GM19238 (cell line): Measurements from ENCODE around the gene MRPL24.

Source experiments
- DNase-seq: peaks from one replicate; pipeline ENCODE4 v3.0.0; 2011; ENCODE audit warnings: low spot score; ENCODE audit not compliant: insufficient read length

MRPL24 gene

DNA sequence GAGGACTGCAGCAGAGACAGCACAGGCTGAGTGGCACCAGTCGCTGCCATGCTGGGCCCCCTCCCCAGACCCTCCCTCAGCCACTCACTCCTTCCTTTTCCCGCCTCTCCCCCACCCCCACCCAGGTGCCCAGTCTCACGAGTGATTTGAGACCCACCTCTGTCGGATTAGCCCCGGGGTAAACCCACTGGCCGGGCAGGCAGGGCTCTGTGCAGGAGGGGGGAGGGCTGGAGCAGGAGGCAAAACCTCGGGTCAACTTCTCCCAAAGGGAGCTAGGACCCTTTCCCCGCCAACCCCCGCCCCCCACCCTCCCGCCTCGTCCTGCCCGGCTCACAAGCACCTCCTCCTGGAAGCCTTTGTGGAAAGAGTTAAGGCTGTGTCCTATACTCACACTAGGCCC lies 3.5 kb upstream of the MRPL24 start:
- no peak for DNase-seq

GRCh38 chr1:156743367-156744302 lies 2.7 kb upstream of the MRPL24 start:
- DNase-seq, result no peak

DNA sequence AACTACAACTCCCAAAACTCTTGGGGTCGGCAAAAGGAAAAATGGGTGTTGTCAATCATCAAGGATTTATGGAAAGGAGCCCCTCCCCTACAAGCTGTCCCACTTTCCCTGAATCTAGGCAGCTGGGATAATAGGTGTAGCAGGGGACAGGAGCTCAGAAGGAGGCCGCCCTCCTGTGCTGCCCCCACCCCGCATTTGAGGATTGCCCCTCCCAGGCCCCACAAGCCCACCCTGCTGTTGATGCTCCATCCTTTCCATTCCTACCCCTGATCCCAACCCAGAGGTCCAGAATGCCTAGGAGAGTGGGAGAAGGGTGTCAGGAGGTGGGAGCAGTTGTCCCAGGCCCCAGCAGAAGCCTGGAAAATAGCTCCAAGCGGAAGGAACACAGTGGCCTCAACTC lies 1.9 kb upstream of the MRPL24 start:
- no peak for DNase-seq

GRCh38 chr1:156742017-156742416 lies 1.1 kb upstream of the MRPL24 start:
- no peak for DNase-seq

DNA sequence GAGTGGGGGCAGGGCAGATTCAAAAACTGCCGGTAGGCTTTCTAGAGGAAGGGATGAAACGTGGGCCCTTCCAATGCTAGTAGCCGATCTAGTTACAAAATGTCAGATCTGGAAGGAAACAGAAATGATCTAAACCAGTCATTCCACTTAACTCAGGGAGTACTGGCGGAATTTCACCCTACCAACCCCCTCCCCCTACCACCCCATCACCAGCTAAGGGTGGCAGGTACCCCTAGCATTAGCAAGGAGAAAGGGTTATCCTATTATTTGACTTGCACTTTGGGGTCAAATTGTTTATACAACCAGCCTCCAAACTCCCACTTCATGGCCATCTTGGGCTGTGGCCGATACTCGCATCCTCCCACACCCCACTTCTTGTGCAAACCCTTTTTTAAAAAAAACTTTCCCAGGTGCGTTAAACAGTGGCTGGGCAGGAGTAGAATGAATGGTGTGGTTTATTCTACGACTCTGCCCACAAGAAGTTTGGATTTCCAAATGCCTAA lies 644 bp upstream of the MRPL24 start:
- no peak for DNase-seq

GRCh38 chr1:156740237-156740740 lies 599 bp downstream of the MRPL24 start:
- DNase-seq, result no peak

- DNase-seq, result no peak
Observed at GRCh38 chr1:156738916-156739315, 2.0 kb downstream of the MRPL24 start.

DNA sequence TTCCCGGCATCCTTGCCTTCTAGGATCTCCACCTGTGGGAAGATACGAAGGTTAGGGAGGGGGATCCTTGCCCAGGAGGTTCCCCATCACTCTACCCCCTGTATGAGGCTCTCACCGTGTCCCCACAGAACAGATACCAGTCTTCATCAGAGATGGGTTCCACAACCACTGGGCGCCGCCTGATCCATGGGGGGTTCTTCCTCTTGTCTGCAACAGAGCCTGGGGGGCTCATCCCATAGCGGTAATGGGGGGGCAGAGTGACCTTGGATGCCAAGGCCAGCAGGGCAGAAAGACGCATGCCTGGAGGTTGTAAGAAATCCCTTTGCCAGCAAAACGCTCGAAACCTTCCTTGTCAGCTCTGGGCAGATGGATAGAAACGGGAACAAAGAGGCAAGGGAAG lies 2.5 kb downstream of the MRPL24 start:
- no peak for DNase-seq

- DNase-seq, result no peak
Observed at GRCh38 chr1:156733989-156734584, 6.8 kb downstream of the MRPL24 start.

DNA sequence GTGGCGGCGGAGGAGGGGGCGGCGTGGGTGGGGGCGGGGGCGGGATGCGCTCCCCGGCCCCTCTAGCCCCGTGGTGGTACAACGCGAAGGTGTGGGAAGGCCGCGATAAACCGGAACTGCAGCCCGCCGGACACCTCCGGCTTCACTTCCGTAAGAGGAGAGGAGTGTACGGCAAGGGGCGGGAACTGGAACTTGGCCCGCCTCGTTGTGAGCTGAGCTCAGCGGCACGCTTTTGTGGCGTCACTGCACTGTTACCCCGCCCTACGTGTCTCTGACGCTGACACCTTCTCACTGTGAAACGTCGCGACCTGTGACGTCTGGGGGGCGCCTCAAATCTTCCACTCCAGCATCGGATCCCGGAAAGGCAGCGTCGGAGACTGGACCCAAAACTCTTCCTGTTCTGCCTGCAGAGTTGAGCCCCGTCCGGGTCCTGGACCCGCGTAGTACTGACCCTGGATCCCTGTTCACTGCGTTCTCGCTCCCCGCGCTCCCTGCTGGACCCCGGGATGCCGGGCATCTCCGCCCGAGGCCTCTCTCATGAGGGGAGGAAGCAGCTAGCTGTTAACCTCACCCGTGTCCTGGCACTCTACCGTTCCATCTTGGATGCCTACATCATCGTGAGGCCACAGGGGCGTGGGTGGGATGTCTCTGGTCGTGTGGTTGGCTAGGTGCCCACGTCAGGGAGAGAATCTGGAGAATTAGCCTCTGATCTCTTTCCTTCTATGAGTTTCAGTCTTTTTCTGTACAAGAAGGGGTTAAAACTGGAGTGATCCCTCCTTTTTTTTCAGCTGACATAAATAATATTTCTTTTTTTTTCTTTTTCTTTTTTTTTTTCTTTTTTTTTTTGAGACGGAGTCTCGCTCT lies 12.1 kb downstream of the MRPL24 start, which contains the start of gene ISG20L2:
TSS of gene ISG20L2 (minus strand) at position 168 of the 864 bp plus-strand sequence. CDS start 1,114 bp downstream, outside the sequence.
- DNase-seq, result peak; percentile 92

GRCh38 chr1:156727926-156728598 lies 12.8 kb downstream of the MRPL24 start, which contains the start of gene METTL25B:
Gene METTL25B, plus strand, starts transcription at chr1:156728469. Its CDS starts 636 bp downstream, at chr1:156729105.
- peak; percentile 81 for DNase-seq

DNA sequence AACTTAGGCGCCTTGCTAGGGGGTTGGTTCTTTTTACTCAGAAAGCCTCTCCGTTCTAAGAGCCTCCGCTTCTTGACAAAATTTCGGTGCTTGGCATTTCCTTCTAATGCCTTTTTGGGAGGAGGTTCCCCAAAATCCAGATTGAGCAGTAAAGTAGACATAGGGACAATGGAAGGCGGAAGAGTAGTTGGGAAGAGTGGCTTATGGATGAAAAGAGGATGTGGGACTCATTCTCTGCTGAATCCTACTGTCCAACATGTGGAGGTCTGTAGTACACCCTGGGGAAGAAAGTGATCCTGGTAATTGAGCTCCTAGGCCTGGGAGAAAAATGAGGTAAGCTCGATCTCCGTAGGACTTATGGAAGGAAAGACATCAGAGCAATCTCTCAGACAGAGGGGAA lies 13.4 kb downstream of the MRPL24 start:
- no peak for DNase-seq

DNA sequence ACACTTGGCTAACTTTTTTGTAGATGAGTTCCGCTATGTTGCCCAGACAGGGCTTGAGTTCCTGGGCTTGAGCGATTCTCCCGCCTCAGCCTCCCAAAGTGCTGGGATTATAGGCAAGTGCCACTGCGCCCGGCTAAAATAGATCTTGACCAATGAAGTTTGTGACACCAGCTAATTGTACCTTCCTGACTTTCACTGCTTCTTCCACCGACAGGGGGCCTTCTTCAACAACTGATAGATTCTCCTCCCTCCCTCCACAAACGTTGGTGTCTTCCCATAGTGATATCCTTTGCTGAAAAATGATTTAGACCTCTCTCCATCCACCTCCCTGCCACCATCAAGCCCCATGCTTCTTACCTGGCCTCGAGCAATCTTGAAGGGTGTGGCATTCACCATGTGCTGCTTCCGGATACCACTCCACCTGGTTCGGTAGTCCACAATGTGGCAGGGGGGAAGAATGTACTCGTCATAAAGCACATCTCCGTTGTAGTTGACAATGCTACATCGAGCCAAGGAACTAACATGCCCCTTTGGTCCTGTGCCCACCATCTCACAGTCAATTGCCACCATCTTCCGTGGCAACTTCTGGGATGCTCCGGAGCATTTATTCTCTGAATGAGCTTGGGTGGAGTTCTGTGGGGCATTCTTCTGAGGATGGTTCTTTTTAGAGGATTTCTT lies 14.2 kb downstream of the MRPL24 start:
- DNase-seq, result no peak

GRCh38 chr1:156725683-156726280 lies 15.1 kb downstream of the MRPL24 start:
- DNase-seq, result peak; percentile 76

DNA sequence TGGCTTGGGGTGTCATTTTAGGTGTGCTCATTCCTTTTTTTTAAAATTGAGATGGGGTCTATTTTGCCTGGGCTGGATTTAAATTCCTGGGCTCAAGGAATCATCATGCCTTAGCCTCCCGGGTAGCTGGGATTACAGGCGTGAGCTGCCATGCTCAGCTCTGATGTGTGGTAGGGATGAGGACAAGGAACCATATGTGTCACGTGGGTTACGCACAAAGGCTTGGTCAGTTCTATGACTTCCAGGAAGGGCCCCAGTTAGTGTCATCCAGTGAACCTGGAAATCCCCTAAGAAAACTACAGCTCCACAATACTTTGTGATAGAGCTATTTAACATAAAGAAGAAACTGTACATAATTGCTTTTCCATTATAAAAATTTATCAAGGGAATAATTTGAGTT lies 19.4 kb downstream of the MRPL24 start:
- no peak for DNase-seq

DNA sequence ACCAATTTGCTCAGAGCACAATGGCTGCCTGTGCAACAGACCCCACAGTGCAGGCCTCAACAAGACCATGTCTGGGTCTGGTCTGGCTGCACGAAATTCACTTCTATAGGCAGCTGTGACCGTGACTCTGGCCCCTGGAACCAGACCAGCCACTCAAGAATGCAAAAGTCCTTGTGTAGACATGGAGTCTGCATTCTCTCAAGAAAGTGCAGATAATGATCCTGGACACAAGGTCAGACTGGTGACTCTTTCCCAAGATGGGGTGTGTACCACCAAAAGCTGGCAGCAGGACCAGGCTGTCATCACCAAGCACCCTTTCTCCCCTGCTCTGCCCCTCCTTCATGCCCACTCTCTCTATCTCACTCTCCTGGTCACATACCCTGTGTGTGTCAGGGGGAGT lies 19.8 kb downstream of the MRPL24 start:
- no peak for DNase-seq

- DNase-seq, result no peak
Observed at GRCh38 chr1:156717351-156717750, 23.5 kb downstream of the MRPL24 start.

- DNase-seq, result no peak
Observed at GRCh38 chr1:156714830-156715229, 26.1 kb downstream of the MRPL24 start.

GRCh38 chr1:156712626-156713025 lies 28.3 kb downstream of the MRPL24 start:
- DNase-seq, result no peak
